ENCODE results near the gene ZNF281.

- TF ChIP-seq RFX5 (IDR thresholded peaks at IDR 0.05; ENCODE audit: low read depth, low read length) (no peak), CTCF (conservative IDR thresholded peaks at IDR 0.05; ENCODE audit: low read depth, low read length) (no peak), RAD21 (IDR thresholded peaks at IDR 0.05; ENCODE audit: low read length) (no peak), SMC3 (IDR thresholded peaks at IDR 0.05; ENCODE audit: low read depth, low read length) (no peak), POLR2A (IDR thresholded peaks at IDR 0.05; ENCODE audit: low read depth, low read length) (no peak), MAFK (IDR thresholded peaks at IDR 0.05; ENCODE audit: low read depth, low read length) (peak; percentile 39), MAZ (IDR thresholded peaks at IDR 0.05; ENCODE audit: borderline replicate concordance, low read depth, low read length) (no peak), BHLHE40 (IDR thresholded peaks at IDR 0.05; ENCODE audit: low read depth, low read length) (no peak), NFE2L2 (IDR thresholded peaks at IDR 0.05; ENCODE audit: low read depth, low read length) (no peak), FOS (IDR thresholded peaks at IDR 0.05; ENCODE audit: low read depth, low read length) (no peak), CEBPB (IDR thresholded peaks at IDR 0.05; ENCODE audit: low read depth, low read length) (no peak)
Observed at GRCh38 chr1:200378096-200378495, 31.7 kb downstream of the ZNF281 start.
